ENCODE results near the gene CPOX. TPM values are rescaled to one million over a fixed set of nuclear protein-coding genes. Genes with fewer than 3 reads are reported as not detected.

CPOX gene
- total RNA-seq, 1 experiment from 2014 or later: 24.7 TPM

- no peak for TF ChIP-seq CTCF (conservative IDR thresholded peaks at IDR 0.05)
Observed at GRCh38 chr3:98599647-98600411, 6.4 kb upstream of the CPOX start.

More at GRCh38 chr3:98599647-98600411, 6.4 kb upstream of the CPOX start:
- Histone ChIP-seq H3K4me2 (ENCODE audit: insufficient read depth, insufficient read length, low read length) (no peak overlapping the region), H4K20me1 (ENCODE audit: control insufficient read depth, insufficient read depth, insufficient read length) (no peaks in the 10 kb centered on the region), H2BK15ac (ENCODE audit: low read depth, low read length) (no peak overlapping the region), H2BK20ac (ENCODE audit: low read depth, low read length, poor library complexity, severe bottlenecking) (no peak overlapping the region), H3K27me3 (ENCODE audit: insufficient read depth, low read length) (no peaks in the 10 kb centered on the region), H4K8ac (replicated peaks; ENCODE audit: insufficient read length, low read depth, low read length) (no peak overlapping the region), H3K4me1 (ENCODE audit: insufficient read depth, low read length) (no peaks in the 10 kb centered on the region), H2BK120ac (ENCODE audit: low read depth, low read length, poor library complexity, severe bottlenecking) (no peak overlapping the region), H4K91ac (ENCODE audit: insufficient read length, low read depth, low read length) (no peak overlapping the region), H2BK5ac (ENCODE audit: insufficient read length, low read length) (no peak overlapping the region), H3K14ac (ENCODE audit: insufficient read depth, low read length) (no peak overlapping the region), H2BK12ac (ENCODE audit: insufficient read length, low read depth, low read length) (no peak overlapping the region), H2AFZ (ENCODE audit: low read length) (no peak overlapping the region), H2AK5ac (ENCODE audit: insufficient read length, low read length) (no peak overlapping the region), H3K23ac (ENCODE audit: insufficient read length, low read depth, low read length) (no peak overlapping the region), H3K27ac (ENCODE audit: insufficient read length, low read depth, low read length) (no peak overlapping the region), H3K9ac (ENCODE audit: extremely low read depth, insufficient read length, low read length) (no peak overlapping the region), H3K56ac (ENCODE audit: insufficient read length, low read depth, low read length) (no peak overlapping the region), H3K79me1 (ENCODE audit: insufficient read depth, low read depth, low read length, poor library complexity, severe bottlenecking) (no peaks in the 10 kb centered on the region), H3K4ac (ENCODE audit: low read depth, low read length) (no peak overlapping the region), H4K5ac (ENCODE audit: insufficient read length, low read depth, low read length) (no peak overlapping the region), H3K9me3 (ENCODE audit: control insufficient read depth, low read depth, low read length) (no peaks in the 10 kb centered on the region), H3T11ph (ENCODE audit: low read length) (no peak overlapping the region), H3K79me2 (ENCODE audit: insufficient read depth, low read length) (no peaks in the 10 kb centered on the region), H3K23me2 (ENCODE audit: insufficient read length, low read depth, low read length, poor library complexity, severe bottlenecking) (no peaks in the 10 kb centered on the region), H3K18ac (ENCODE audit: insufficient read length, low read depth, low read length) (no peak overlapping the region)
- no peaks in the 10 kb centered on the region; the same call in 1 of the 2 replicates for H3K27me3 Mint-ChIP-seq (ENCODE audit: low read depth)
- no peak for DNase-seq
- 0 out of 4 replicates have a peak, but pooled peaks cover 1 to 2% of the 10 kb centered on the region in 2 experiments for H3K4me1 Mint-ChIP-seq
- no peaks in the 10 kb centered on the region; a peak in 1 of 5 replicates for H3K9me3 Mint-ChIP-seq
- no CpG with 5 or more reads among the region's 5 CpGs for WGBS (ENCODE audit: extremely low coverage, insufficient read length, low lambda C conversion rate)
- H3K4me3 Mint-ChIP-seq: no peak overlapping the region
- no peak overlapping the region for H3K27ac Mint-ChIP-seq
- H3K36me3 Mint-ChIP-seq (ENCODE audit: insufficient read depth in 1 of 3, low read depth in 3 of 3): no peaks in the 10 kb centered on the region

Data from H9 (cell line).